Fibroblast of the conjunctiva (primary cell): ENCODE results near the gene LGALS7B.
A peak's percentile ranks its signal among the peaks of the same experiment; 100 is the strongest.
"Not testable (repeated sequence)": the region's sequence is repeated elsewhere in the genome, so short reads cannot be mapped to it uniquely, and the experiment has no call there.

Source experiments
- DNase-seq: peaks from one replicate; pipeline ENCODE4 v3.0.0-alpha.2; 2010; ENCODE audit warnings: low read depth

LGALS7B gene

DNA sequence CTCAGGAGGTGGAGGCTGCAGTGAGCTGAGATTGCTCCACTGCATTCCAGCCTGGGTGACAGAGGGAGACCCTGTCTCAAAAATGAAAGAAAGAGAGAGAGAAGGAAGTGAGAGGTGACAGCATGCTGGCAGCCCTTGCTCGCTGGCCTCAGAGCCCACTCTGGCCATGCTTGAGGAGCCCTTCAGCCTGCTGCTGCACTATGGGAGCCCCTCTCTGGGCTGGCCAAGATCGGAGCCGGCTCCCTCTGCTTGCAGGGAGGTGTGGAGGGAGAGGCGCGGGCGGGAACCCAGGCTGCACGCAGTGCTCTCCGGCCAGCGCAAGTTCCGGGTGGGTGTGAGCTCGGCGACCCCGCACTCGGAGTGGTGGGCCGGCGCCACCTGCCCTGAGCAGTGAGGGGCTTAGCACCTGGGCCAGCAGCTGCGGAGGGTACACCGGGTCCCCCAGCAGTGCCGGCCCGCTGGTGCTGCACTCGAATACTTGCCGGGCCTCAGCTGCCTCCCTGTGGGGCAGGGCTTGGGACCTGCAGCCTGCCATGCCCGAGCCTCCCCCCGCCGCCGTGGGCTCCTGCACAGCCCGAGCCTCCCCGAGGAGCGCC, 32.3 kb downstream of the LGALS7B start:
- DNase-seq: not testable (repeated sequence)

- not testable (repeated sequence) for DNase-seq
Measured at GRCh38 chr19:38825936-38826335, 36.9 kb downstream of the LGALS7B start.

DNA sequence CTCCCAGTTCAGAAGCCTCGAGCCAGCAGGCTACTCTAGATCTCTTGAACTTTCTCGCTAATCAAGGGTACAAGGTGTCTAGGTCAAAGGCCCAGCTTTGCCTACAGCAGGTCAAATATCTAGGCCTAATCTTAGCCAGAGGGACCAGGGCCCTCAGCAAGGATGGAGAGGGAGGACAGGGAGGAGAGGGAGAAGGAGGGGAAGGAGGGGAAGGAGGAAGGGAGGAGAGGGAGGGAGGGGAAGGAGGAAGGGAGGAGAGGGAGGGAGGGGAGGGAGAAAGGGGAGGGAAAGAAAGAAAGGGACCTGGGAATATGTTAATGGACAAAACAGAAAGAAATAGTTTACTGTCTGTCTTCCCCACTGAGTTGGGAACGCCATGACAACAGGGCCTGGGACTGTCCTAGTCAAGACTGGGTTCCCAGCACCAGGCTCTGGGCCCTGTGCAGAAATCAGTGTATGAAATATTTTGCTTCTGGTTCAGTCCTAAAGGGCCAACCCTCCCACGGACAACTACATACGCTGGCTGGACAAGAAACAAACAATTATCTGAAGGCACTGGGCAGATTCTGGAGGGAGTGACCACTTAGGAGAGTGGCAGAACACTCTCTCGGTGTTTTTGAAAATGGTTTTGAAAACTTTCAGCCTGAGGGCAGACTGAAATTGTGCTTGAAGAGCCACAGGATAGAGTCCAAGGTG, 38.0 kb downstream of the LGALS7B start:
- no peak for DNase-seq

GRCh38 chr19:38829203-38829602, 40.2 kb downstream of the LGALS7B start:
- not testable (repeated sequence) for DNase-seq

- DNase-seq: no peak
Measured at GRCh38 chr19:38830039-38830733, 41.2 kb downstream of the LGALS7B start.

DNA sequence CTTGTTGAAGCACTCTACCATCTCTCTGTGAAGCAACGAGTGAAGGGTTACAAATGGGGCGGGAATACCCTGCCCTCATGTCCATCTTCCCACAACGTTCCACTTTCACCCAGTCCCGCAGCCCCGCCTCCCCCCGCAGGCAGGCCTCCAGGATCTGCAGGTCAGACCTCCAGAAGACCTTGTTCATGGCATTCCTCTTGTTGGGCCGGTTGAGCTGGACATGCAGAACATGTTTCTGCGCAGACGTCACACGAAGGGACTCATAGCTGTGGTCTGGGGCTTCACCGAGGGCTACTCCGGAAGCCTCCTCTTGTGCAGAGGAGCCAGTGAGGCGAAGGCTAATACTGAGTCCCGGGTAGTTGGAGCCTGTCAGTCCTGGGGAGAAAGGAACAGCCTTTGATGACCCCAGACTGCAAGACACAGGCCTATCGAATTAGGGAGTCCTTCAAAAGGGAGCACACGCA, 42.2 kb downstream of the LGALS7B start:
- peak; percentile 73 for DNase-seq

GRCh38 chr19:38833092-38833425, 44.1 kb downstream of the LGALS7B start:
- no peak for DNase-seq

DNA sequence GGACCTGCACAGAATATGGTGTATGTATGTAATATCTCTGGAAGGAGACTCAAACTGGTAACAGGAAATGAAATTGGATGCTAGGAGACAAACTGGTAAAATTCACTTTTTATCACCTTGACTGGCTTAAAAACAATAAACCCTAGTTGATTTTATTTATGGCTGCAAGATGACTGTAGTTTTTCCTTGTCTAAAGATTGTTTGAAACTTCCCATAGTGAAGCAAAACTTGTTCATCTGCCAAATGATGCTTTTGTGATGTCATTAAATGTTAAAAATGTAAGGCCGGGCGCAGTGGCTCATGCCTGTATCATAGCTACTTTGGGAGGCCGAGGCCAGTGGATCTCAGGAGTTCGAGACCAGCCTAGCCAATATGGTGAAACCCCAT, 45.1 kb downstream of the LGALS7B start:
- DNase-seq: no peak

DNA sequence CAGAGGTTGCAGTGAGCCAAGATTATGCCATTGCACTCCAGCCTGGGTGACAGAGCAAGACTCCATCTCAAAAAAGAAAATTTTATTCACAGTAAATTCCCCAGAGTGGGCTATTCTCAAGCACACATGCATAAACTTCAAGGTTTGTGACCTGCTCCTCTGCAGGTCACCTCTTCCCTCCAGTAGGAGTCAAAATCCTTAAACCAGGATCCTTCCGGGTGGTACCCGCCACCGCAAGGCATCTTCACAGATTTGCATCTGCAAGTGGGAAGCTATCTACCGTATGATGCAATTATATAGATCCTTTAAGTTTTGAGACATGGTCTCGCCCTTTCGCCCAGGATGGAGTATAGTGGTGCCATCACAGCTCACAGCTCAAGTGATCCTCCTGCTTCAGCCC, 45.6 kb downstream of the LGALS7B start:
- no peak for DNase-seq

DNA sequence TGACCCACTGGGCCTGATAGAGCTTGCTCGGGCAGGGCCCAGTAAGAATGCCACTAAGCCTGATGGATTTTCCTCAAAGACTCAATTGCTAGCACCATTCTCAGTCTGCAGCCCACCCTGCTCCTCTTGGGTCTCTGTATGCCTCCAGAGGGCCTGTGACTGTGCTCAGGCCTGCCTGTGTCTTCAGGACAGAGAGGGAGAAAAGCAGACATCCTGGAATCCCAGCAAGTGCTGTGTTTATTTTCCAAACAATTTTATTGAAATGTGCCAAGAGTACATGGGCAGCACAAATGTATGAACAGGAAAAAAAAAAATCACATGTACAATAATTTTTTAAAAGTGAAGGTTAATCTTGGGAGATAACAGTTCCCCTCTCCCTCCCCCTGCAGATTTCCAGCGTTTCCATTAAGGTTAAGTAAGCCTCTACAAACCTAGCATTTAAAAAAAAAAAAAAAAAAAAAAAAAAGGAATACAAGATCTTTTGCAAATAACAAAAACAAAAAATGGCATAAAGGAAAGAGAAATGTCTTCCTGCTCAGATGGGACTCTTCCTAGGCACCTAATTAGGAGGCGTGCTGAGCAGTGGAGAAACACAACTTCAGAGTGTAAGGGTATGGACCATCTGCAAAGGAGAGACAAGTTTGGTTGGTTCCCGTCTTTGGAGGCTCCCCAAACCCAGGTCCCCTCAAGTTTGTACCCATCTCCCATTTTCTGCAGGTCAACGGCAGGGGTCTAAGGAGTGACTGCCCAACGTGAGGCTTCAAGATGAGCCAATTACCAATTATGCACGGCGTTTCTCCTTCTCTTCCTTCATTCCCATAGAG, 47.4 kb downstream of the LGALS7B start:
- DNase-seq: no peak

GRCh38 chr19:38836983-38837626, 48.1 kb downstream of the LGALS7B start:
- DNase-seq: no peak

- DNase-seq: no peak
Measured at GRCh38 chr19:38837656-38838121, 48.7 kb downstream of the LGALS7B start.

- no peak for DNase-seq
Measured at GRCh38 chr19:38838208-38838985, 49.4 kb downstream of the LGALS7B start.

- DNase-seq: no peak
Measured at GRCh38 chr19:38838986-38839761, 50.2 kb downstream of the LGALS7B start.

DNA sequence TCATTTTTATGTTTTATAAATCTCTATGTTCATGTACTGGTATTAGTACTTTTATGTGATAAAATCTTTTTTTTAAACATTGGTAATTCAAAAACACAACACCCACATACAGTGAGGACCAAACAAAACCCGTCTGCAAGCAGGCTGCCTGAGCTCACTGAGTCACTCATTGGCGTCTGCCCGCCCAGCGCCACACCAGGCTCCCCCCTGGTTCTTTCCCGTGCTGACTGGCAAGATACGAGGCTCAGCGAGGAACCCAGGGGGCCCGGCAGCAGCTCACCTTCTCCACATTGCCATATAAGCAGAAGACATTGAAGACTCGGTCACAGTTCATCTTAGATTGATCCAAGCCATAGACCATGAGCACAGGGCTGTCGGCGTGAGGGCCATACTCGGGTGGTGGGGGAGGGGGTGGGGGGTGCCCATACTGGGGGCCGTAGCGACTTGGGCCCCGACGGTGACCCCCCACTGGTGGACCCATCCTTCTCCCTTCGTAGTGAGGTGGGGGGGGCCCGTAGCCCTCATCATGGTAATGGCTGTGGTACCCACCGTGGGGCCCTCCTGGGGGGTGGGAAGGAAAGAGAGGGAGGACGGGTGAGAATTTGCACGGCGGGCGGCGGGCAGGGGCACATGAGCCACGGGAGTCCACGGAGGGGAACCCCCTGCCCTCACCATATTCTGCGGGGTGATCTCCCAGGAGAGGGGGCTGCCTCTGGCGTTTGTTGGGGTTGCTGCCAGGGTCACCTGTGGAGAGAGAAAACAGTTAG, 51.0 kb downstream of the LGALS7B start:
- DNase-seq: no peak

- no peak for DNase-seq
Measured at GRCh38 chr19:38840583-38840968, 51.6 kb downstream of the LGALS7B start.
